ENCODE results near the gene FTO. TPM values are rescaled to one million over a fixed set of nuclear protein-coding genes. Genes with fewer than 3 reads are reported as not detected.
A peak's percentile ranks its signal among the peaks of the same experiment; 100 is the strongest.

The FTO gene
- total RNA-seq, 4 donors from 2014 or later, result 62.0 to 90.1 (median 75.1) TPM

DNA sequence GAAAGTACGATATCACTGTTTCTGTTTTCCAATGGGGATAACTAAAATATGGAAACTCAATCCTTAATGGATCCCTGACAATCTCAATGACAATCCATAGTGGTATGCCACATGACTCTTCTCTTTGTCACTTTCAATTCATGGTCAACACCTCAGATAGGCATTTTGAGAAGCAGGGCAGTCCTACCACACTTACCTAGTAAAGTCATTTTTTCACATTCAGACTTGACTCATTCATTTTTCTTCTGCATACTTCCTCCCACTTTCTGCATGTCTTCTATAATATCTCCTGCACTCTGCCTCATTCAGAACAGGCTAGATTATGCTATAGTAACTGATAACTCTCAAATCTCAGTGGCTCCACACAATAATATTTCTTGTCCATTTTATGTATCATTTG lies 117.5 kb downstream of the FTO start:
- no peak for ATAC-seq
- Histone ChIP-seq H3K9me3 (no peaks in the 10 kb centered on the region), H3K27ac (no peak overlapping the region), H3K36me3 (peaks cover 0 to 7% of the 10 kb centered on the region in 2 donors), H3K27me3 (no peaks in the 10 kb centered on the region), H3K4me1 (peaks cover 15 to 30% of the 10 kb centered on the region in 2 donors), H3K4me3 (no peak overlapping the region)
- in situ Hi-C loops (cut with MboI; ENCODE audit: low sequenced_read_pairs in 4 of 4), result no loop called here
- intact Hi-C loops (cut with DNase I; ENCODE audit: low total_unique reads), result no loop called here
- no peak for DNase-seq
- TF ChIP-seq POLR2A (IDR thresholded peaks at IDR 0.05), result no peak
- TF ChIP-seq, protein P1, sequence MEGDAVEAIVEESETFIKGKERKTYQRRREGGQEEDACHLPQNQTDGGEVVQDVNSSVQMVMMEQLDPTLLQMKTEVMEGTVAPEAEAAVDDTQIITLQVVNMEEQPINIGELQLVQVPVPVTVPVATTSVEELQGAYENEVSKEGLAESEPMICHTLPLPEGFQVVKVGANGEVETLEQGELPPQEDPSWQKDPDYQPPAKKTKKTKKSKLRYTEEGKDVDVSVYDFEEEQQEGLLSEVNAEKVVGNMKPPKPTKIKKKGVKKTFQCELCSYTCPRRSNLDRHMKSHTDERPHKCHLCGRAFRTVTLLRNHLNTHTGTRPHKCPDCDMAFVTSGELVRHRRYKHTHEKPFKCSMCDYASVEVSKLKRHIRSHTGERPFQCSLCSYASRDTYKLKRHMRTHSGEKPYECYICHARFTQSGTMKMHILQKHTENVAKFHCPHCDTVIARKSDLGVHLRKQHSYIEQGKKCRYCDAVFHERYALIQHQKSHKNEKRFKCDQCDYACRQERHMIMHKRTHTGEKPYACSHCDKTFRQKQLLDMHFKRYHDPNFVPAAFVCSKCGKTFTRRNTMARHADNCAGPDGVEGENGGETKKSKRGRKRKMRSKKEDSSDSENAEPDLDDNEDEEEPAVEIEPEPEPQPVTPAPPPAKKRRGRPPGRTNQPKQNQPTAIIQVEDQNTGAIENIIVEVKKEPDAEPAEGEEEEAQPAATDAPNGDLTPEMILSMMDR (IDR thresholded peaks at IDR 0.05 in 4 of 5, conservative IDR thresholded peaks at IDR 0.05 in 1 of 5), result no peak

DNA sequence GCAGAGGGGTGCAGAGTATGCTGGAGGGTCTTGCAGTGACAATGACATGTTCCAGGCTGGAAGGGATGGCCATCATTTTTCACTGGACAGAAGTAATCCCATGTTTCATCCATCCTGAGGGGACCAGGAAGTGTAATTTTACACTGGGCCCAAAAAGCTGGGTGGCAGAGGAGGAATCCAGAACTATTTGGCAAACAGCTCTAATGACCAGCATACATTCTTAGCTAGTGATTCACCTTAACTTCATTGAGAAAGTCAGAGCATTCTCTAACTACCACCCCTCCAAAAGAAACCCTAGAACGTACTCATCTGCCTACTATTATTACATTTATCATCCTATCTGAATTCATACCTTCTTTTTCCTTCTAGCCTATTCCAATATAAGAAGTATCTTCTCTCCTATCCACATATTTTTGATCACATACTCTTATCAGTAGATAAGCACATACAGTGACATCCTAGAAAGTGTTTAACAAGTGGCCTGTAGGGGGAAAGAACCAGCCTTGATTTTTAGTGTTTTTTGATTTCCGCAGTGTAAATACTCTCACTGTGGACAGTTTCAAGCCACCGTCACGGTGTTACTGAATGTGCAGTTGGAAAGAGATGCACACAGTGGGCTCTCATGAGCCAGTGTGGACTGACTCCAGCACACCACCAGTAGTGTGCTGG lies 118.1 kb downstream of the FTO start:
- Histone ChIP-seq H3K4me1 (peaks cover 14 to 25% of the 10 kb centered on the region in 2 donors), H3K36me3 (peaks cover 0 to 8% of the 10 kb centered on the region in 2 donors), H3K27me3 (no peaks in the 10 kb centered on the region), H3K4me3 (no peak overlapping the region), H3K27ac (no peak overlapping the region), H3K9me3 (no peaks in the 10 kb centered on the region)
- TF ChIP-seq POLR2A (IDR thresholded peaks at IDR 0.05), result no peak
- TF ChIP-seq, protein P1 (IDR thresholded peaks at IDR 0.05 in 4 of 5, conservative IDR thresholded peaks at IDR 0.05 in 1 of 5), result no peak
- in situ Hi-C loops (cut with MboI; ENCODE audit: low sequenced_read_pairs in 4 of 4) (no loop called here), intact Hi-C loops (cut with DNase I; ENCODE audit: low total_unique reads) (no loop called here)
- ATAC-seq (peak in 1 of 2 donors; percentile 33), DNase-seq (no peak)

DNA sequence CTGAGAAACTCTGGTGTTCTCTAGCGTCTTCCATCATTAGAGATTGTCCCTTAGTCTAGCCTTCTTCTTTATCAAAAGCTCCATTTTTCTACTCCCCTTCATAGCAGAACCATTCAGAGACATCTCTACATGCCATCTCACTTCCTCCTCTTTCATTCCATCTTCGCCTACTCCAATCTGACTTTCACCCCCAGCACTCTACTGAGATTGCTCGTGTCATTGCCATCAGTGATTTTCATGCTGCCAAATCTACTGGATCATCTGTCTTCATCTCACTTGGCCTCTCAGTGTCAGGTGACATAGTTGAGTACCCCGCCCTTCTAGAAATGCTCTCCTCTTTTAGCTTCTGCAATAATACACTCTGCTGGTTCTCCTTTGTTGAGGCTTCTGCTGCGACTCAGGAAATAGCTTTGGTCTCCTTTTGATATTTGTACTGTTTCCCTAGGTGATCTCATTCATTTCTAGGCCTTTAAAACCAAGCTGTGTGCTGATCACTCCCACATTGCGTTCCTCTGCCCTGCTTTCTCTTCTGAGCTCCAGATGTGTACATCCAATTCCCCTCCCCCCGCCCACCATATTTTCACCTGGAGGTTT lies 119.1 kb downstream of the FTO start:
- peaks cover 6 to 16% of the 10 kb centered on the region in 2 donors for H3K4me1 ChIP-seq
- no peak for DNase-seq
- H3K36me3 ChIP-seq, result peaks cover 0 to 8% of the 10 kb centered on the region in 2 donors
- H3K9me3 ChIP-seq, result no peaks in the 10 kb centered on the region
- ATAC-seq, result no peak
- TF ChIP-seq POLR2A (IDR thresholded peaks at IDR 0.05), result no peak
- TF ChIP-seq, protein P1 (IDR thresholded peaks at IDR 0.05 in 4 of 5, conservative IDR thresholded peaks at IDR 0.05 in 1 of 5), result no peak
- H3K27ac ChIP-seq, result no peak overlapping the region
- in situ Hi-C loops (cut with MboI; ENCODE audit: low sequenced_read_pairs in 4 of 4) (no loop called here), intact Hi-C loops (cut with DNase I; ENCODE audit: low total_unique reads) (no loop called here)
- no peaks in the 10 kb centered on the region for H3K27me3 ChIP-seq
- no peak overlapping the region for H3K4me3 ChIP-seq

DNA sequence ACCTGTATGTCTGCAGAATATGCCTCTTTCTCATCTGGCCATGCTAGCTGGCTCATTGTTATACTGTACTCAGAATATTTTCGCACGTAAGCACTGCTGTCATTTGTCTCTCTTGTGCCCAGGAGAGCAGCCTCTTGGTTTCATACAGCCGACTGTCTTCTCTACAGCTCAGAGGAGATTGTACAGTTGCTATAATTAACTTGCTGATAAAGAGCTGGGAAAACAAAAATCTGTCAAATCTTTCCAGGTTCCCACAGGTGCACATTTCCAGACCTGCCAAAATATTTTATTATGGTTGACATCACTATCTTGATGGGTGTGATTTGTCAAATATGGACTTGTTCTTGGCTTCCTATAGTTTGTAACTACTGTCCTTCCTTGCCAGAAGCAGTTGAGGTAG lies 122.7 kb downstream of the FTO start:
- Histone ChIP-seq H3K9me3 (no peaks in the 10 kb centered on the region), H3K4me1 (peaks cover 6 to 7% of the 10 kb centered on the region in 2 donors), H3K27ac (no peak overlapping the region), H3K36me3 (peaks cover 0 to 8% of the 10 kb centered on the region in 2 donors), H3K27me3 (no peaks in the 10 kb centered on the region), H3K4me3 (no peak overlapping the region)
- DNase-seq, result no peak
- TF ChIP-seq, protein P1 (IDR thresholded peaks at IDR 0.05 in 4 of 5, conservative IDR thresholded peaks at IDR 0.05 in 1 of 5), result no peak
- TF ChIP-seq POLR2A (IDR thresholded peaks at IDR 0.05), result no peak
- no peak for ATAC-seq
- in situ Hi-C loops (cut with MboI; ENCODE audit: low sequenced_read_pairs in 4 of 4), result no loop called here
- intact Hi-C loops (cut with DNase I; ENCODE audit: low total_unique reads), result no loop called here

Data from gastrocnemius medialis (tissue), 4 donors.